NCI-H1105 (cell line): ENCODE data around the gene PLA2G4F.

Experiments used
- DNase-seq: peaks from one replicate; lab custom pipeline; 2025; lab: John Stamatoyannopoulos, UW

The PLA2G4F gene

DNA sequence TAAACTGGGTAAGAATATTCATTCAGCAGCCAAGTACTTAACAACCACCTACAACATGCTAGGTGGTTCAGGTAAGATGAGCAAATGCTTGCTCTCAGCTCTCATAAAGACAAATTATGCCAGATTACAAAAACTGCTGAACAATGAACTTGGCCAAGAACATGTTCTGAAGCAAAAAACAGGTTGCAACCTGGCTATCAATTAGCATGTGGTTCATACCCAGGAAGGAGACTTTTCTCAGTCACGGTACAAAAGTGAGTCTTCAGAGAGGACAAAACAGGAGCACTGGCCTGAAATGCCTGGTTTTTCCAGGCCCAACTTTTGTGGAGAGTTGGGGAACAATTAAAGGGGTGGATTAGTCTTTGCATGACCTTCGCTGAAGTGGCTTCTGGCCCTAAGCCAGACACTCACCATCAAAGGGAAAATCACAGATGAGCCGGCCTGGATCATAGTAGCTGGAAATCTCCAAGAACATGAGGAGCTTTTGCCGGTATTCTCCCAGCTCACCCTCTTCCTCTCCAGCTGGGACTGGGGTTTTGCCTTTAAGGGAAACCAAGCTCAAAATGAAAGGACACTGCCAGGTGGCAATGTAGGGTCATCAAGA, 7.6 kb upstream of the PLA2G4F start:
- DNase-seq = no peak

- no peak for DNase-seq
These were observed 6.9 kb upstream of the PLA2G4F start for GRCh38 chr15:42163291-42163690.

DNA sequence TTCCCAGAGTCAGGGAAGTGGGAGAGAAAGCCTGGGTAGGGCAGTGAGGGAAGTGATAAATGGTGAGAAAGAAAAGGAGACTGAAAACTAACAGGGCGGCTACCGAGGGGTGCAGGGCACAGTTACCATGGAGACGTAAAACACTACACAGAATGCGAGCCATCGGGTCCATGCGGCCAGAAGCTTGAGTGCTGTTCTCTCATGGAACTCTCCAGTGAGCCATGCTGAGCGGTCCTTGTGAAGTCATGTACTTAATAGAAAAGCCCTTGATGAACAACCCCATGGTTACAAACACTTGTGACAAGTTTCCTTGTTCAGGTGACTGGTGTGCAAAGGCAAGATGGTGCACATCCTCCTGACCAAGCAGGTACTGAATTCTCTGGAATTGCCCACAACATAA, 3.7 kb upstream of the PLA2G4F start:
- no peak for DNase-seq

DNA sequence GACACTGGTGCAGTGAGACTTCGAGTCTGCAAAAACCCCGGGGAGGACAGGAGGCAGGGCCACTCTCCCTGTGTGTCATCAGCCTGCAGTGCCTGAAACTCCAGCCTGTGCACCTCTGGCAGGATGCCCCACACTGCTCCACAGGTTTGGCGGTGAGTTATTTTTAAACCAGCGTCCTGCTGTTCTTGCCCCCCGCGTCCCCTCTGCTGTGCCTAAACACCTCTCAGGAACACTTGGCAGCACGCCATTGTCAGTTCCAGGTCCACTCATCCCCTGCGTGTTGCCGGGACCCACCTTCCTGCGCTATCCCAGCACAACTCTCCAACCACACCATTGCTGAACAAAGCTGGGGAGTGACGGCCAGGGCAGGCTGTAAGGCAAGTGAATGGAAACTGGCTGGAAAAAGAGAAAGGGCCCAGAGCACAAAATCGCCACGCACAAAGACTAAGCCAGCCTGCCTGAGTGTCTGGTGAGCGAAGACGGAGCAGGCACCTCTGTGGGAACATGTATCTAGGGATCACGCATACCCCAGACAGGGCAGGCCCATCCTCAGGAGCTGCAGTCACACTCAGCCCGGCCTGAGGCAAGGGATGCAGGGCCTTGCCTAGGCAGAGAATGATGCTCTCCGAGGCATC, 3.1 kb upstream of the PLA2G4F start:
- no peak for DNase-seq

GRCh38 chr15:42158941-42159340, 2.5 kb upstream of the PLA2G4F start:
- no peak for DNase-seq

- no peak for DNase-seq
These were observed 1.7 kb upstream of the PLA2G4F start for GRCh38 chr15:42157981-42158765.

GRCh38 chr15:42157381-42157780, 945 bp upstream of the PLA2G4F start:
- DNase-seq = no peak

GRCh38 chr15:42155546-42156242, 742 bp downstream of the PLA2G4F start:
- DNase-seq = no peak

- no peak for DNase-seq
These were observed 1.5 kb downstream of the PLA2G4F start for GRCh38 chr15:42154956-42155355.

- no peak for DNase-seq
These were observed 2.1 kb downstream of the PLA2G4F start for GRCh38 chr15:42154212-42154941.

DNA sequence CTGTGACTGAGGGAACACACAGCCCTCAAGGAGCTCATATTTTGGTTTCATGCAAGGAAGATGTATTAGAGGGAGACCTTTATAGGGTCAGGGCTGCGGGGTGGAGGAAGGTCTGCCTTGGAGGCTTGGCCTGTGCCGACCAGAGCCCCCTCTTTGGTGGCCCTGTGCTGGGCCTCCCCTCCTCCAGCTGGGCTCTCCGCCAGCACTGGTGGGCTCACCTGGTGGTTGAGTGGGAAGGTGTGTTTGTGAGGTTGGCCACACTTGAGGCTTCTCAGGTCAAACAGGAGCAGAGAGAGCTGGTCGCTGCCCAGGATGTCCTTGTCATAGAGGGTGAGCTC, 2.6 kb downstream of the PLA2G4F start:
- DNase-seq = no peak

- no peak for DNase-seq
These were observed 3.3 kb downstream of the PLA2G4F start for GRCh38 chr15:42152921-42153698.

DNA sequence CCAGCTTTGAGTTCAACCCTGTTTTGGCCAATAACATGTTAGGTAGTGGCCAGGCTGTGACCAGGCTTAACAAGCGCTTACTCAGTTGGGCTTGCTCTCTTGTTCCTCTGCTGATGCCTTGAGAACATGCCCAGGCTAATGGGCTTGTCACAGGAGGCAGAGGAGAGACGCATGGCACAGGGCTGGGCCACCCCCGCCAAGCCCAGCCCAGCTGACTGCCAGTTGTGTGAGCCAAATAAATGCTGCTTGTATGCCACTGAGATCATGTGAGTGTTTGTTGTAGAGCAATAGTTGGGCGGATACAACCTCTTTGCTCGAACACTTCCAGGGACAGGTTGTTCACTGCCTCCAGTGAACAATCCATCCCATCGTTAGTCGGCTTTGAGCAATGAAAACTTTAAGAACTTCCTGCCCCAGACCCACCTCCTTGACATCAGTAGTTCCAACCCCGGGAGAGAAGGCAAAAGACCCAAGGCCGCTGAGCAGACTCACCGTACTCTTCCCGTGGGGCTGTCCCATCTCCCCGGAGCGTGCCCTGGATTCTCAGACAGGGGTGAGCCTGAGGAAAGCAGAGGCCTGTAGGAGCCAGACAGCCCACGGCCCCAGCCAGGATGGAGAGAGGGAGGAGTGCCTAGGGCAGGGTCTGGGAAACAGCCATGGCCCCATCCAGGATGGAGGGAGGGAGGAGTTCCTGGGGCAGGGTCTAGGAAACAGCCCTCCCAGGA, 4.1 kb downstream of the PLA2G4F start:
- no peak for DNase-seq

DNA sequence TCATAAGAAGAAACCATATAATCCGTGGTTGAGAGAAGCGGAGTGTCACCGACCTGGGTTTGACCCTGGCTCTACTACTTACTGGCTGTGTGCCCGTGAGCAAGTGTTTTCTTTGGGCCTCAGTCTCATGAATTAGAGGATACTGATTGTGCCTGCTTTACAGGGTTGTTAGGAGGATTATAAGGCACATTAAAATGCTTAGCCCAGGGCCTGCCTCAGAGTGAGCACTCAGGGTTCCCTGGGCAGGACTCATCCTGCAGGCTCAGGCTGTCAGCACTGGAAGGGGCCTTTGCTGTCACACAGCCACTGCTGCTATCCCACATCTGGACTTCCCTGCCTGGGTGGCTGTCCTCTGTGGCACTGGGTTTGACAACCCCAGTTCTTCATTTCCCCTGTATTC, 4.7 kb downstream of the PLA2G4F start:
- no peak for DNase-seq

DNA sequence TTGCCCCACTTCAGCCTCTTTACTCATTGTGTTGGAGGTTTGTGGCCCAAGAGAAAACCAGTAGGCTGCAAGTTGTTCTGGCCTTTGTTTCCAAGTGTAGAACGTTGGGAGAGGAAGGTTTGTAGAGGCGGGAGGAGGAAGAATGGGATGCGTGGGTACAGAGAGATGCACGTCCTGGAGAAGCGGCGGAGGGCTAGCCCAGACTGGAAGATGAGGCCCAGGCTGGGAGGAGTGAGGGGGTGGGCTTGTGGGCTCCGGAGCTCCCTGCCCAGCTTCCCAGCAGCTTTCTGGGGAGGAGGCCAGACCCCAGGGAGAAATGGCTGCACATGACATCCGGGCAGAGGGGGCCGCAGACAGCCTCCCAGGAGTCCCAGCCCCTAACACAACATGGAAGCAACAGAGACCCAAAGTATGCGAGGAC, 5.3 kb downstream of the PLA2G4F start:
- DNase-seq = no peak

DNA sequence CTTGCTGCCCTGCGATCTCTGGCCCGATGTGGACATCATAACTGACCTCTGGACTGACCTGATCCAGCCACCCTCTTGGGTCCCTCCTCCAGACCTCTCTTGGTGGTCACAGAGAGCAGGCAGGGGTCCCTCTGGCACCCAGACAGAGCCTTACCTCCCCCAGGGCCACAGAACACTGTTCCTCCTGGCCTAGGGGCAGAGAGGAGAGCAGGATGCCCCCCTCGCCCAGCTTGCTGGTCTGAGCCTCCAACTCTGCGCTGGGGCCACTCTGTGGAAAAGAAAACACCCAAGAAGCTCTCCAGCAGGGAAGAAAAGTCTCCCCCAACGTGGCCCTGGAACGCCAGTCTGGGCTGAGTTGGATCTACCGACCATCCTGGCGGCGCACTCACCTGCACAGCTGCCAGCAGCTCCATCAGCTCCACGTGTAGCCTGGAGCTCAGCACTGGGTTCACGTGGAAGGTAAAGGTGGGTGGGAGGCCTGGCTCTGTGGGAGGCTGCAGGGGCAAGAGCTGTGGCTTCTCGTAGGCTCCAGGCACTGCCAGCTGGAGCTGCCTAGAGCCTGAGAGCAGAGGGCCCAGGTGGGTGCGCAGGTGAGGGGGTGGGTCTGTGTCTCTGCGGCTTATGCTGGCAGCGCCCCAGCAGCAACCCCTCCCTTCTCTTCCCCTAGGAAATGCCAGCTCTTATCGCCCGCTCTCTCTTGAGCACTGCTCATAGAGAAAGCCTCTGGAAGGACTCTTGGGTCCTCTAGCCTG, 6.0 kb downstream of the PLA2G4F start:
- DNase-seq = no peak

DNA sequence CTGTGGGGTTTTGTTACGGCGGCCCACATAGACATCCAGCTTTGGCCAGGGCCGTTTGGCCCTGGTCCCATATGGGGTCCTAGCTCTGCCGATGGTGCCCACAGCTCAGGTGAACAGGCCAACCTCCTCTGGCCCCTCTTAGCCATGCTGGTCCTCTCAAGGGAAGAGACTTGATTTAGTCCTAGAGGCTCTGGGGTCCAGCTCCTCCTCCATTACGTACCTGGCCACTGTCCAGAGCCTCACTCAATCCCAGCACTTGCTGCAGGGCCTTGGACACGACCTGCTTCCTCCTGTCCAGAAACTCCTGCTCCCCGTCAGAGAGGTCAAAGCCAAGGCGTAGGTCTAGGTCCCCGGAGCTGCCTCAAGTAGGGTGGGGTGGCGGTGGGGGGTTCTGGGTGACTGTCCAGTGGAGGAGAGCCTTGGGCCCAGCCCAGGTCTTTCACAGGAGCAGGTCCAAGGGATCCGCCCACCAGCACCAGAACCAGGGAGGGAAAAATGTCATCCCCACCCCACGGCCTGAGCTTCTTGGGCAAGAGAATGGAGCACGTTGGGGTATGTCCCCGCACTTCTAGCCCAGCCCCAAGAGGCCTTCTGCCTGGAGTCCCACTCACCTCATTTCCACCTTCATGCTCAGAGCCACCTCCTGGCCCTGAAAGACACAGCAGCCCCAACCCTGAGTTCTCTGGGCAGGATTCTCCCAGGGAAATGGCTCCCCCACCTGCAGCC, 6.8 kb downstream of the PLA2G4F start:
- DNase-seq = no peak

DNA sequence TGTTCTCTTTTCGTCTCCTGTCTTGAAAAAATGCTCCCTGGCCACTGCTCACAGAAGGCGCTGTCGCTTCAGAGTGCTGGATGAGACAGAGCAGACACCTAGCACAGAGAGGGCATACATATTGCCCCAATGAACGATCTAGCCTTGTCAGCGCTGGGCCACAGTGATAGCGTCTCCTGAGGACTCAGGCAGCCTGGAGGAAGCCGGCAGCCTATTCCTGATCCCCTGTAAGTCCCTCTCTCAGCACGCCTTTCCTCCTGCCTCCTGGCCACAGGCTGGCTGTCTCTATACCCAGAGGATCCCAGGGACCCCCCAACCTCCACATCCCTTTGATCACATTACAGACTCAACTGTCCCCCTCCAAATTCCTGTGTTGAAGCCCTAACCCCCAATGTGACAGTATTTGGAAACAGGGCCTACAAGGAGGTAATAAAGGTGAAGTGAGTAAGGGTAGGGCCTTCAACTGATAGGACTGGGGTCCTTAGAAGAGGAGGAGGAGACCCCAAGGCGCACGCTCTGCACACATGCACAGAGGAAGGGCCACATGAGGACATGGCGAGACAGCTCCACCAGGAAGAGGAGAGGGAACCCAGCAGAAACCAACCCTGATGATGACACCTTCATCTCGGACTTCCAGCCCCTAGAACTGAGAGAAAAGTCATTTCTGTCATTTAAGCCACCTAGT, 7.5 kb downstream of the PLA2G4F start:
- no peak for DNase-seq

DNA sequence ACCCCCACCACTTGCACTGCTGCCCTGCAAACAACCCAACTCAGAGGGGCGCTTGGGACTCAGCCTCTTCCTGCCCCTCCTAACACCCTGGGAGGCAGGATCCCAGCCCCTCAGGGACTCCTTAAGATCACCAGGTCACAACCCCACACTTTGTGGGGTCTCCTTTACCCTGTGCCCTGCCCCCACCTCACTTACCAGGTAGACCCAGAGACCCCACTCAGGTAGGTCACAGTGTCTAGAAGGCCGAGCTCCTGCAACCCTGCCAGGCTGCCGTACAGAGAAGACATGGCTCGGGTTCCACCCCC, 9.1 kb downstream of the PLA2G4F start:
- no peak for DNase-seq
